Measurements from ENCODE around the gene SH3GLB1.

The SH3GLB1 gene

GRCh38 chr1:86774305-86775295 lies 70.2 kb downstream of the SH3GLB1 start:
- DNase-seq = peak; percentile 53

- no peak for DNase-seq
These were observed 71.0 kb downstream of the SH3GLB1 start for GRCh38 chr1:86775395-86775794.

GRCh38 chr1:86776108-86776507 lies 71.7 kb downstream of the SH3GLB1 start:
- DNase-seq = no peak

- DNase-seq = no peak
These were observed 74.3 kb downstream of the SH3GLB1 start for GRCh38 chr1:86778569-86779239.

GRCh38 chr1:86779308-86780191 lies 75.2 kb downstream of the SH3GLB1 start:
- peak; percentile 23 for DNase-seq

GRCh38 chr1:86782482-86782881 lies 78.1 kb downstream of the SH3GLB1 start:
- DNase-seq = no peak

- no peak for DNase-seq
These were observed 83.2 kb downstream of the SH3GLB1 start for GRCh38 chr1:86787621-86788020.

- DNase-seq = no peak
These were observed 84.2 kb downstream of the SH3GLB1 start for GRCh38 chr1:86788300-86789206.

- no peak for DNase-seq
These were observed 90.9 kb downstream of the SH3GLB1 start for GRCh38 chr1:86795316-86795715.

Measured in DMS 273 treated with DMSO at 0.1 percent for 48 hours (cell line).